HG03097 (cell line): ENCODE results near the gene HYAL2.

Experiments used
- ATAC-seq: cut with Tn5 transposase; IDR thresholded peaks from one replicate; pipeline ENCODE4 v1.9.1; 2021; ENCODE audit not compliant: unreplicated experiment, low FRiP score

Gene HYAL2

GRCh38 chr3:50331364-50331907 lies 8.9 kb upstream of the HYAL2 start:
- no peak for ATAC-seq

GRCh38 chr3:50330330-50330729 lies 7.8 kb upstream of the HYAL2 start:
- no peak for ATAC-seq

- ATAC-seq = peak; percentile 60
Measured at GRCh38 chr3:50327943-50328691, 5.6 kb upstream of the HYAL2 start, which contains the start of gene TUSC2. Gene TUSC2 (minus strand): TSS chr3:50328223. CDS start chr3:50328099, 124 bp downstream.

- ATAC-seq = no peak
Measured at GRCh38 chr3:50327129-50327528, 4.6 kb upstream of the HYAL2 start.

- ATAC-seq = no peak
Measured at GRCh38 chr3:50326182-50326541, 3.6 kb upstream of the HYAL2 start.

- ATAC-seq = no peak
Measured at GRCh38 chr3:50325497-50326181, 3.1 kb upstream of the HYAL2 start.

- ATAC-seq = no peak
Measured at GRCh38 chr3:50325113-50325480, 2.6 kb upstream of the HYAL2 start.

GRCh38 chr3:50324351-50325112 lies 2.0 kb upstream of the HYAL2 start:
- no peak for ATAC-seq

GRCh38 chr3:50323614-50324199 lies 1.2 kb upstream of the HYAL2 start:
- no peak for ATAC-seq

- ATAC-seq = no peak
Measured at GRCh38 chr3:50323092-50323600, 601 bp upstream of the HYAL2 start.

- no peak for ATAC-seq
Measured at GRCh38 chr3:50322115-50322385, 495 bp downstream of the HYAL2 start.

GRCh38 chr3:50321336-50322114 lies 1.0 kb downstream of the HYAL2 start:
- peak; percentile 56 for ATAC-seq

- ATAC-seq = peak; percentile 33
Measured at GRCh38 chr3:50320853-50321335, 1.7 kb downstream of the HYAL2 start.

- ATAC-seq = no peak
Measured at GRCh38 chr3:50319894-50320625, 2.5 kb downstream of the HYAL2 start.

GRCh38 chr3:50319181-50319893 lies 3.2 kb downstream of the HYAL2 start:
- ATAC-seq = no peak

GRCh38 chr3:50318615-50319014 lies 3.9 kb downstream of the HYAL2 start:
- ATAC-seq = no peak

GRCh38 chr3:50318163-50318562 lies 4.4 kb downstream of the HYAL2 start:
- no peak for ATAC-seq

GRCh38 chr3:50317300-50317699 lies 5.2 kb downstream of the HYAL2 start:
- no peak for ATAC-seq
